HuH-7 (cell line): Measurements from ENCODE around the gene CST7.
"Not testable (repeated sequence)": the region's sequence is repeated elsewhere in the genome, so short reads cannot be mapped to it uniquely, and the experiment has no call there.

Experiments used
- DNase-seq: peaks from one replicate; pipeline ENCODE4 v3.0.0; 2011; ENCODE audit warnings: low spot score

Gene CST7

GRCh38 chr20:24948939-24949679 is at the start of gene CST7:
TSS of gene CST7 (plus strand) at chr20:24949269. CDS start at chr20:24949506, 237 bp downstream.
- no peak for DNase-seq

- DNase-seq: no peak
Observed at GRCh38 chr20:24906806-24907205, 42.3 kb upstream of the CST7 start.

GRCh38 chr20:24908642-24909041 is 40.4 kb upstream of the CST7 start:
- DNase-seq: no peak

GRCh38 chr20:24909086-24909780 is 39.8 kb upstream of the CST7 start:
- no peak for DNase-seq

GRCh38 chr20:24909861-24910260 is 39.2 kb upstream of the CST7 start:
- no peak for DNase-seq

- DNase-seq: no peak
Observed at GRCh38 chr20:24910461-24910860, 38.6 kb upstream of the CST7 start.

GRCh38 chr20:24911461-24911860 is 37.6 kb upstream of the CST7 start:
- DNase-seq: no peak

- DNase-seq: no peak
Observed at GRCh38 chr20:24912397-24913075, 36.5 kb upstream of the CST7 start.

- DNase-seq: no peak
Observed at GRCh38 chr20:24913076-24913628, 35.9 kb upstream of the CST7 start.

GRCh38 chr20:24914388-24915241 is 34.5 kb upstream of the CST7 start:
- no peak for DNase-seq

GRCh38 chr20:24915440-24915839 is 33.6 kb upstream of the CST7 start:
- no peak for DNase-seq

- no peak for DNase-seq
Observed at GRCh38 chr20:24915892-24916291, 33.2 kb upstream of the CST7 start.

- DNase-seq: no peak
Observed at GRCh38 chr20:24916412-24916811, 32.7 kb upstream of the CST7 start.

- no peak for DNase-seq
Observed at GRCh38 chr20:24917056-24917455, 32.0 kb upstream of the CST7 start.

- peak; percentile 85 for DNase-seq
Observed at GRCh38 chr20:24917797-24918578, 31.1 kb upstream of the CST7 start.

- DNase-seq: no peak
Observed at GRCh38 chr20:24918579-24919566, 30.2 kb upstream of the CST7 start.

- not testable (repeated sequence) for DNase-seq
Observed at GRCh38 chr20:24919665-24920064, 29.4 kb upstream of the CST7 start.

- not testable (repeated sequence) for DNase-seq
Observed at GRCh38 chr20:24920706-24921105, 28.4 kb upstream of the CST7 start.

- DNase-seq: not testable (repeated sequence)
Observed at GRCh38 chr20:24929259-24929658, 19.8 kb upstream of the CST7 start.
